Measurements from ENCODE around the gene VEGFC. TPM values are rescaled to one million over a fixed set of nuclear protein-coding genes. Genes with fewer than 3 reads are reported as not detected.

VEGFC gene
- total and polyA plus RNA-seq, 10 of the 15 experiments (the other 5 are each of a cell fraction or from before 2014, with no cell fraction given): 0.03 to 0.04 TPM; not detected in 8

DNA sequence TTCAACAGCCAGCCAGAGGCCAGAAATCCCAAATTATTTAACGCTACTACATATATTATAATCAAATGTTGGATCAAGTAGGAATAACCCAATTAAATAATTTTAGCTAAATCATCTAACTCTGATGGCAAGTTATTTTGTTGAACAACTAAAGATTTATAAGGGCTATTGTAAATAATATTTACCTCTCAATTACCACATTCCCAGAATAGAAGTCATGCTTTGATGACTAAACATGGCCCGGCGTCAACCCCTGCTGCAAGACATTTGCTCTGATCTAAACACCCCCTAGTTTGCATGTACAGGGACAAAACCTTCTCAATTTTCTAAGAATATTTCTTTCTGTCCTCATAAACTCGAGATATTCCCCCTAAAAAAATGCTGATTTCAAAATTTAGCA lies 14.2 kb downstream of the VEGFC start:
- CTCF ChIA-PET: interaction anchor here (0.7 kb wide), 1 partner anchor 129 kb away, joined by 3 read pairs; no protein-coding TSS in a partner anchor
- H4K20me1 ChIP-seq (ENCODE audit: control insufficient read depth, insufficient read depth): no peaks in the 10 kb centered on the region
- 67% methylated on average over 4 of the region's 4 CpGs for WGBS (ENCODE audit: insufficient coverage, insufficient replicate concordance, low lambda C conversion rate, missing lambda C conversion rate)
- H2AFZ ChIP-seq (ENCODE audit: control insufficient read depth, low read depth, low read length): no peak overlapping the region
- no TSS peak for BruUV-seq (replicated peaks)
- ATAC-seq (no peak), DNase-seq (ENCODE audit: low read depth, low spot score) (no peak), FAIRE-seq (no peak)
- H3K27ac ChIP-seq (ENCODE audit: control insufficient read depth, insufficient read depth): no peak overlapping the region
- H3K4me1 ChIP-seq (ENCODE audit: control insufficient read depth, insufficient read depth, low read length): no peaks in the 10 kb centered on the region
- intact Hi-C loops (cut with micrococcal nuclease; ENCODE audit: unreplicated experiment) (no loop called here), in situ Hi-C loops (cut with MboI) (no loop called here)
- H3K36me3 ChIP-seq (ENCODE audit: control insufficient read depth in 2 of 2, insufficient read depth in 2 of 2, low read length in 1 of 2): no peaks in the 10 kb centered on the region
- RAD21 ChIA-PET (ENCODE audit: unreplicated experiment): interaction anchor here (1.1 kb wide), 1 partner anchor 269 kb away, joined by 3 read pairs; no protein-coding TSS in a partner anchor
- no peaks in the 10 kb centered on the region for H3K9me3 ChIP-seq (replicated peaks; ENCODE audit: control insufficient read depth, insufficient read depth, low read length)
- no peak overlapping the region for H3K4me3 ChIP-seq
- no peaks in the 10 kb centered on the region for H3K79me2 ChIP-seq (ENCODE audit: control insufficient read depth, insufficient read depth, low read length)
- no peak overlapping the region for H3K4me2 ChIP-seq (ENCODE audit: control insufficient read depth, insufficient read depth)
- H3K27me3 ChIP-seq (replicated peaks in 1 of 2; ENCODE audit: control insufficient read depth in 2 of 2, insufficient read depth in 2 of 2, low read length in 1 of 2): no peaks in the 10 kb centered on the region
- SMC1A ChIA-PET (ENCODE audit: uncharacterized antibody, unreplicated experiment): interaction anchor here (0.8 to 1.4 kb wide), 3 partner anchors 9 to 511 kb away, joined by 3 to 4 read pairs (median 3); no protein-coding TSS in a partner anchor
- no peak for TF ChIP-seq NFIC (IDR thresholded peaks at IDR 0.05; ENCODE audit: low read depth, low read length)
- no peak overlapping the region for H3K9ac ChIP-seq (ENCODE audit: control insufficient read depth, insufficient read depth, low read length)
- POLR2A ChIA-PET: no interaction called here

DNA sequence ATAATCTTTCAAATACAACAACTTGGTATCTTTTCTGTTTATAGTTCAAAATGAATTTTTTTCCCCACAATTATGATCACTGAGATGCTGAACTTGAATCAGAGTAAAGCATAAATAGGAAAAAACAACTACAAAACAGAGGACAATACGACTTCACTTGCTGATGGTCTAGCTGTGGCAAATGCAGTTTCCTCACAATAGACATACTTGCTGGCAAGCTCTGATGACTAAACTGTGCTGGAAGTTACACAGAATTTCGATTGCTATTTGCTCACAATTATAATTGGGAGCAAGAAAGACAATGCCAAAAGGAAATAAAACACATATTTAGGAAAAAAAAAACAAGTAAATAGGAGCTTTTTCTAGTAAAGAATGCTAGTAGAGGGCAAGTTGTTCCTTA lies 14.7 kb downstream of the VEGFC start:
- H4K20me1 ChIP-seq (ENCODE audit: control insufficient read depth, insufficient read depth): no peaks in the 10 kb centered on the region
- H3K9me3 ChIP-seq (replicated peaks; ENCODE audit: control insufficient read depth, insufficient read depth, low read length): no peaks in the 10 kb centered on the region
- no peak for DNase-seq (ENCODE audit: low read depth, low spot score)
- H3K4me1 ChIP-seq (ENCODE audit: control insufficient read depth, insufficient read depth, low read length): no peaks in the 10 kb centered on the region
- SMC1A ChIA-PET (ENCODE audit: uncharacterized antibody, unreplicated experiment): interaction anchor here (0.8 to 1.4 kb wide), 2 partner anchors 8 to 280 kb away, joined by 3 to 4 read pairs; no protein-coding TSS in a partner anchor
- ATAC-seq: no peak
- intact Hi-C loops (cut with micrococcal nuclease; ENCODE audit: unreplicated experiment) (no loop called here), in situ Hi-C loops (cut with MboI) (no loop called here)
- H2AFZ ChIP-seq (ENCODE audit: control insufficient read depth, low read depth, low read length): no peak overlapping the region
- WGBS (ENCODE audit: insufficient coverage, insufficient replicate concordance, low lambda C conversion rate, missing lambda C conversion rate): 0% methylated on average over 2 of the region's 2 CpGs
- no peak overlapping the region for H3K4me2 ChIP-seq (ENCODE audit: control insufficient read depth, insufficient read depth)
- FAIRE-seq: no peak
- no peaks in the 10 kb centered on the region for H3K36me3 ChIP-seq (ENCODE audit: control insufficient read depth in 2 of 2, insufficient read depth in 2 of 2, low read length in 1 of 2)
- CTCF ChIA-PET: interaction anchor here (0.7 kb wide), 1 partner anchor 130 kb away, joined by 3 read pairs; no protein-coding TSS in a partner anchor
- H3K27ac ChIP-seq (ENCODE audit: control insufficient read depth, insufficient read depth): no peak overlapping the region
- RAD21 ChIA-PET (ENCODE audit: unreplicated experiment): interaction anchor here (0.6 to 1.1 kb wide), 3 partner anchors 270 to 1488 kb away, joined by 3 read pairs; no protein-coding TSS in a partner anchor
- H3K9ac ChIP-seq (ENCODE audit: control insufficient read depth, insufficient read depth, low read length): no peak overlapping the region
- no peak overlapping the region for H3K4me3 ChIP-seq
- POLR2A ChIA-PET: no interaction called here
- H3K27me3 ChIP-seq (replicated peaks in 1 of 2; ENCODE audit: control insufficient read depth in 2 of 2, insufficient read depth in 2 of 2, low read length in 1 of 2): no peaks in the 10 kb centered on the region
- BruUV-seq (replicated peaks): no TSS peak
- H3K79me2 ChIP-seq (ENCODE audit: control insufficient read depth, insufficient read depth, low read length): no peaks in the 10 kb centered on the region
- TF ChIP-seq EP300 (IDR thresholded peaks at IDR 0.05; ENCODE audit: borderline replicate concordance in 1 of 2, control insufficient read depth in 1 of 2, low read depth in 2 of 2, low read length in 2 of 2) (no peak), KAT2A (conservative IDR thresholded peaks at IDR 0.05; ENCODE audit: control insufficient read depth, low read depth, low read length) (no peak), SMAD1 (IDR thresholded peaks at IDR 0.05; ENCODE audit: low read depth, partially characterized antibody) (no peak), CREM (IDR thresholded peaks at IDR 0.05; ENCODE audit: low read depth) (no peak), SMC3 (IDR thresholded peaks at IDR 0.05; ENCODE audit: borderline replicate concordance, low read length) (no peak), EZH2 (IDR thresholded peaks at IDR 0.05; ENCODE audit: borderline replicate concordance, control insufficient read depth, low read depth, low read length) (no peak), ETV6 (conservative IDR thresholded peaks at IDR 0.05 in 1 of 2, IDR thresholded peaks at IDR 0.05 in 1 of 2; ENCODE audit: borderline replicate concordance in 1 of 2, low read depth in 1 of 2) (no peak), NR2F1 (conservative IDR thresholded peaks at IDR 0.05) (no peak), KLF5 (IDR thresholded peaks at IDR 0.05; ENCODE audit: partially characterized antibody) (no peak), MTA3 (IDR thresholded peaks at IDR 0.05; ENCODE audit: borderline replicate concordance, low read length) (no peak), PAX5 (IDR thresholded peaks at IDR 0.05; ENCODE audit: borderline replicate concordance, low read depth, low read length) (no peak)
- TF ChIP-seq, protein P1, sequence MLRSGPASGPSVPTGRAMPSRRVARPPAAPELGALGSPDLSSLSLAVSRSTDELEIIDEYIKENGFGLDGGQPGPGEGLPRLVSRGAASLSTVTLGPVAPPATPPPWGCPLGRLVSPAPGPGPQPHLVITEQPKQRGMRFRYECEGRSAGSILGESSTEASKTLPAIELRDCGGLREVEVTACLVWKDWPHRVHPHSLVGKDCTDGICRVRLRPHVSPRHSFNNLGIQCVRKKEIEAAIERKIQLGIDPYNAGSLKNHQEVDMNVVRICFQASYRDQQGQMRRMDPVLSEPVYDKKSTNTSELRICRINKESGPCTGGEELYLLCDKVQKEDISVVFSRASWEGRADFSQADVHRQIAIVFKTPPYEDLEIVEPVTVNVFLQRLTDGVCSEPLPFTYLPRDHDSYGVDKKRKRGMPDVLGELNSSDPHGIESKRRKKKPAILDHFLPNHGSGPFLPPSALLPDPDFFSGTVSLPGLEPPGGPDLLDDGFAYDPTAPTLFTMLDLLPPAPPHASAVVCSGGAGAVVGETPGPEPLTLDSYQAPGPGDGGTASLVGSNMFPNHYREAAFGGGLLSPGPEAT (IDR thresholded peaks at IDR 0.05; ENCODE audit: low read depth): no peak
